ENCODE measurements around the gene MMP25.
"Not testable (repeated sequence)": the region's sequence is repeated elsewhere in the genome, so short reads cannot be mapped to it uniquely, and the experiment has no call there.

MMP25 gene

DNA sequence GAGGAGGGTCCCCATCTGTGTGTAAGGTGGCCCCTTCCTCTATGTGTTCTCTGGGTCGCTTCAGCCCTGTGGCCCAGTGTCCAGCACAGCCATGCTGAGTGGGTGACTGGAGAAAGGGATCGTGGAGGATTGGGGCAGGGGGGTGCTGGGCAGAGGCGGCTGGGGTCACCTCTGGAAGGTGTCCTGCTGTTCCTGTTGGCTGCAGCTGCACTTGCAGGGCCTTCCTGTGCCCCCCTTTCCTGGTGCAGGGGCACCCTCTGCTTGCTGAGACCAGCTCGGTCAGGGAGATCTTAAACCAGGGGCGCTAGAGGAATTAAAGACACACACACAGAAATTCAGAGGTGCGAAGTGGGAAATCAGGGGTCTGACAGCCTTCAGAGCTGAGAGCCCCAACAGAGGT is 30.2 kb downstream of the MMP25 start:
- Histone ChIP-seq H3K4me3 (ENCODE audit: low read depth, low read length) (no peak overlapping the region), H3K9me3 (ENCODE audit: severe bottlenecking) (no peaks in the 10 kb centered on the region), H3K27ac (no peak overlapping the region), H3K36me3 (no peaks in the 10 kb centered on the region), H3K27me3 (ENCODE audit: insufficient read depth, low read depth, severe bottlenecking) (no peaks in the 10 kb centered on the region)
- no peak for DNase-seq
- TF ChIP-seq, protein P1, sequence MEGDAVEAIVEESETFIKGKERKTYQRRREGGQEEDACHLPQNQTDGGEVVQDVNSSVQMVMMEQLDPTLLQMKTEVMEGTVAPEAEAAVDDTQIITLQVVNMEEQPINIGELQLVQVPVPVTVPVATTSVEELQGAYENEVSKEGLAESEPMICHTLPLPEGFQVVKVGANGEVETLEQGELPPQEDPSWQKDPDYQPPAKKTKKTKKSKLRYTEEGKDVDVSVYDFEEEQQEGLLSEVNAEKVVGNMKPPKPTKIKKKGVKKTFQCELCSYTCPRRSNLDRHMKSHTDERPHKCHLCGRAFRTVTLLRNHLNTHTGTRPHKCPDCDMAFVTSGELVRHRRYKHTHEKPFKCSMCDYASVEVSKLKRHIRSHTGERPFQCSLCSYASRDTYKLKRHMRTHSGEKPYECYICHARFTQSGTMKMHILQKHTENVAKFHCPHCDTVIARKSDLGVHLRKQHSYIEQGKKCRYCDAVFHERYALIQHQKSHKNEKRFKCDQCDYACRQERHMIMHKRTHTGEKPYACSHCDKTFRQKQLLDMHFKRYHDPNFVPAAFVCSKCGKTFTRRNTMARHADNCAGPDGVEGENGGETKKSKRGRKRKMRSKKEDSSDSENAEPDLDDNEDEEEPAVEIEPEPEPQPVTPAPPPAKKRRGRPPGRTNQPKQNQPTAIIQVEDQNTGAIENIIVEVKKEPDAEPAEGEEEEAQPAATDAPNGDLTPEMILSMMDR (IDR thresholded peaks at IDR 0.05; ENCODE audit: low read depth, low read length) = no peak

DNA sequence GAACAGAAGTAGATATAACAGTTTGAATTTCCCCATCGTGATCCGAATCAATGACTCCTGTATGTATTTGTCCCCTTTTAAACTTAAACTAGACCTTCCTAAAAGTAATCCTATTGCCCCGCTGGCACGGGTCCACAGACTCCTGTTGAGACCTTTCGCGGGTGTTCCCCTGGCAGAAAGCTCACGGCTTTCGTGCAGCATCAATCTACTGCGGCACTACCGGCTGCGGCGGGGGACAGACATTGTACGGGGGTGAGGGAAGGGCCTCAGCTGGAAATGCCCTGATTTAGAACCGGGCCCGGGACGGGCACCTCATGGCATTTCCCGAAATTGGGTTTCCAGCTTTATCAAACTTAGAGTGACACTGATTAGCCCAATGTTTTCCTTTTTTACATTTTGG is 33.7 kb downstream of the MMP25 start:
- H3K9me3 ChIP-seq (ENCODE audit: severe bottlenecking) = no peaks in the 10 kb centered on the region
- H3K4me3 ChIP-seq (ENCODE audit: low read depth, low read length) = no peak overlapping the region
- H3K27me3 ChIP-seq (ENCODE audit: insufficient read depth, low read depth, severe bottlenecking) = no peaks in the 10 kb centered on the region
- no peak overlapping the region for H3K27ac ChIP-seq
- TF ChIP-seq, protein P1 (IDR thresholded peaks at IDR 0.05; ENCODE audit: low read depth, low read length) = no peak
- no peaks in the 10 kb centered on the region for H3K36me3 ChIP-seq
- DNase-seq = no peak

DNA sequence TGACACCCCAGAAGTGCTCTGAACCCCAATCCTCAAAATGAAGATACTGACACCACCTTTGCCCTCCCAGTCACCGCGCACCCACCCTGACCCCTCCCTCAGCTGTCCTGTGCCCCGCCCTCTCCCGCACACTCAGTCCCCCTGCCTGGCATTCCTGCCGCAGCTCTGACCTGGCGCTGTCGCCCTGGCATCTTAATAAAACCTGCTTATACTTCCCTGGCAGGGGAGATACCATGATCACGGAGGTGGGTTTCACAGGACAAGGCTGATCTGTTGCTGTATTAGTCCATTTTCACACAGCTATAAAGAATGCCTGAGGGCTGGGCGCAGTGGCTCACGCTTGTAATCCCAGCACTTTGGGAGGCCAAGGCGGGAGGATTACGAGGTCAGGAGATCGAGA is 35.6 kb downstream of the MMP25 start:
- not testable (repeated sequence) for H3K4me3 ChIP-seq (ENCODE audit: low read depth, low read length); DNase-seq; H3K27ac ChIP-seq; H3K9me3 ChIP-seq (ENCODE audit: severe bottlenecking); H3K27me3 ChIP-seq (ENCODE audit: insufficient read depth, low read depth, severe bottlenecking); H3K36me3 ChIP-seq

DNA sequence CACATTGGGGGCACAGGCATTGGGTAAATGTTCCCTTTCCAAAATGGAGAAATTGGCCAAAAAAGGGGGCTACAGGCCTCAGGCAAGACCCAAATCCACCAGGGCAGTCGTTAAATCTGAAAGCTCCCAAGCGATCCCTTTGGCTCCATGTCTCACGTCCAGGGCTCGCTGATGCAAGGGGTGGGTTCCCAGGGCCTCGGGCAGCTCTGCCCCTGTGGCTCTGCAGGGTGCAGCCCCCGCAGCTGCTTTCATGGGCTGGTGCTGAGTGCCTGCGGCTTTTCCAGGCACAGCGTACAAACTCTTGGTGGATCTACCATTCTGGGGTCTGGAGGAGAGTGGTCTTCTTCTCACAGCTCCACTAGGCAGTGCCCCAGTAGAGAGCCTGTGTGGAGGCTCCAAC is 37.0 kb downstream of the MMP25 start:
- H3K36me3 ChIP-seq; H3K27me3 ChIP-seq (ENCODE audit: insufficient read depth, low read depth, severe bottlenecking); H3K27ac ChIP-seq; DNase-seq; H3K4me3 ChIP-seq (ENCODE audit: low read depth, low read length); H3K9me3 ChIP-seq (ENCODE audit: severe bottlenecking): not testable (repeated sequence)

DNA sequence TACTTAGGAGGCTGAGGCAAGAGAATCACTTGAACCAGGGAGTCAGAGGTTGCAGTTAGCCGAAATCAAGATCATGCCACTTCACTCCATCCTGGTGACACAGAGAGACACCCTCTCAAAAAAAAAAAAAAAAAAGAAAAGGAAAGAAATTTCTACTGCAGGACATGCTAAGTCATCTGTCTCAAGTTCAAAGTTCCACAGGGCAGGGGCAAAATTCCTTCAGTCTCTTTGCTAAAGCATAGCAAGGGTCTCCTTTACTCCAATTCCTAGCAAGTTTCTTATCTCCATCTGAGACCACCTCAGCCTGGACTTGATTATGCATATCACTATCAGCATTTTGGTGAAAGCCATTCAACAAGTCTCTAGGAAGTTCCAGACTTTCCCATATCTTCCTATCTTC is 38.1 kb downstream of the MMP25 start:
- Histone ChIP-seq H3K27me3 (ENCODE audit: insufficient read depth, low read depth, severe bottlenecking) (no peaks in the 10 kb centered on the region), H3K4me3 (ENCODE audit: low read depth, low read length) (no peak overlapping the region), H3K36me3 (no peaks in the 10 kb centered on the region), H3K9me3 (ENCODE audit: severe bottlenecking) (no peaks in the 10 kb centered on the region), H3K27ac (no peak overlapping the region)
- DNase-seq = no peak
- TF ChIP-seq, protein P1 (IDR thresholded peaks at IDR 0.05; ENCODE audit: low read depth, low read length) = no peak

DNA sequence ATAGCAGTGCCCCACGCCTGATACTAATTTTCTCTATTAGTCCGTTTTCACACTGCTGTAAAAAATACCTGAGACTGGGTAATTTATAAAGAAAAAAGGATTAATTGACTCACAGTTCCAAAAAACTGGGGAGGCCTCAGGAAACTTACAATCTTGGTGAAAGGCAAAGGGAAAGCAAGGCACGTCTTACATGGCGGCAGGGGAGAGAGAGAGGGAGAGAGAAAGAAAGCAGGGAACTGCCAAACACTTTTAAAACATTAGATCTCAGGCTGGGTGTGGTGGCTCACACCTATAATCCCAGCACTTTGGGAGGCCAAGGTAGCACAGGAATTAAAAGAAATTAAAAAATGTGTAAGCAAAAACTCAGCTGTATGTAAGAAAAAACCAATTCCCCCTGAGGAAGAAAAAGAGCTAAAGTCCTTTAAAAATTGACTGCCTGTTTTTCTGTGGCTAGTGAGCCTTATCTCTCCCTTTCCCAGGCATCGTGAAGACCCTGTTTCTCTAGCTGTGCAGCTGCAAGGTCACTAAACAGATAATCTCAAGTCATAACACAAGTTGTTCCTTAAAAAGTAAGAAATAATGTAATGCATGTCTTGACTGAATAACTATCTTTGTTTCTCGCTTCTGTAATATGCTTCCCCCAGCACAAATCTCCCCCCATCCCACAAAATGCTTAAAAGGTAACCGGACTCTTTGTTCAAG is 38.8 kb downstream of the MMP25 start:
- Histone ChIP-seq H3K27me3 (ENCODE audit: insufficient read depth, low read depth, severe bottlenecking) (no peaks in the 10 kb centered on the region), H3K9me3 (ENCODE audit: severe bottlenecking) (no peaks in the 10 kb centered on the region), H3K27ac (no peak overlapping the region), H3K4me3 (ENCODE audit: low read depth, low read length) (no peak overlapping the region), H3K36me3 (no peaks in the 10 kb centered on the region)
- TF ChIP-seq, protein P1 (IDR thresholded peaks at IDR 0.05; ENCODE audit: low read depth, low read length) = no peak
- DNase-seq = no peak
